HG02763 (cell line): Measurements from ENCODE around the gene PELI2.

Source experiments
- ATAC-seq: cut with Tn5 transposase; IDR thresholded peaks from one replicate; pipeline ENCODE4 v1.9.1; 2021; ENCODE audit warnings: mild to moderate bottlenecking, moderate library complexity; ENCODE audit not compliant: unreplicated experiment

Gene PELI2

DNA sequence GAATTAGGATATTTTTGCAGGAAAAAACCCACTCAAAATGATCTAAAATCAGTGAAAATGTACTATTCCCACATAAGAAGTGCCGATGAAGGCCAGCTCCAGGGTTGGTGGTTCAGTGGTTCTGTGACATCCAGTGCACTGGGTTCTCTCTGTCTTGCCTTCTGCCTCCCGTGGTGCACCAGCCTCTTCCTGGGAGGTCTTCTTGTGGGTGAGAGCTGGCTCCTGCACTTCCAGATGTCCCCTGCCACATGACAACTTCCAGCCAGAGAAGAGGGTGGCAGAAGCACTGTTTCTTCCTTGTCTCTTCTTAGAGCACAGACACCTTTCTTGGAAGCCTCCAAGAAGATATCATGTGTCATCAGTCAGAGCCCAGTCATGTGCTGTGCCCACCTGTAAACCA lies 170.9 kb downstream of the PELI2 start:
- ATAC-seq: no peak

DNA sequence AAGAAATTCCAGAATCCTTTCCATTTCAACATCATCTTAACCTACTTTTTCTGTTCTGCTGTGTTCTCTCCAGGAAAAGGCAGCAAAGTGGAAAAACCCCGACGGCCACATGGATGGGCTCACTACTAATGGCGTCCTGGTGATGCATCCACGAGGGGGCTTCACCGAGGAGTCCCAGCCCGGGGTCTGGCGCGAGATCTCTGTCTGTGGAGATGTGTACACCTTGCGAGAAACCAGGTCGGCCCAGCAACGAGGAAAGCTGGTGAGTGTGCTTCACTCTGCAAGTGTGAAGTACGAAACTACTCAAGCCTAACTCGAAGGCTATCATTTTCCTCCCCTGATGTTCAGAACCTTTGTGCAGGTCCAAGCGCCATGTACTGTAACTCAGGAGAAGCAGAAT lies 172.0 kb downstream of the PELI2 start:
- no peak for ATAC-seq

DNA sequence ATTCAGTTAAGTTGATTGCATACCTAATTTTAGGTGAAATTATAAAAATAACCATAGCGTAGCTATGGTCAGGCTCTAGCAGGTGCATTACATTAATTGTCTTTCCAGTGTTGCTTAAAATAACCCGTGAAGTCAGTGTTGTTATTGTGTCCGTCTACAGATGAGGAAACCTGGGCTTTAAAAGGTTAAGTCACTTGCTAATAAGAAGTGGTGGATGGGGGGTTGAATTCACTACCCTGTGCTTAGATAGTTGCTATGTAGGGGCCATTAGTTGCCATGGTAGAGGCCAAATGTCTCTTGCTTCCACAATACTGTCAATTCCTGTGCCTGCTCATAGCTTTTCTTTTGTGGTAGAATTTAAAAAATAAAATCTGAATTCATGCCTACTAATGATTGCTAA lies 174.8 kb downstream of the PELI2 start:
- no peak for ATAC-seq

DNA sequence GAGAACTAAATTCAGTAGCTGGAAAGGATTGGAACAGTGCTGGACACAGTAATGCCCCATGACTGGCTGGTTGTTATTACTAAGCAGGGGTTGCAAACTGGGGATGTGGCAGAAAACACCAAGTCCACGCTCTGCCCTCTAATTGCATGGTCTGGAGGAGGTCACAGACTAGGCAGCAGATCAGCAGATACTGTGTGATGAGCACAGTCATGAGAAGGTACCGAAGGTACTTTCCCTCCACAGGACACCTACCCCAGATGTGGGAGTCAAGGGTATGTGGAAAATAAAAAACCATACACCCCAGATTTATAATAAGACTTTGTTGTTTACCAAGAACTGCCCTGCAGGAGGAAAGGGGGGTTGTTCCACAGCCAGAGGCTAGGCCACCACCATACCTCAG lies 175.3 kb downstream of the PELI2 start:
- ATAC-seq: no peak

DNA sequence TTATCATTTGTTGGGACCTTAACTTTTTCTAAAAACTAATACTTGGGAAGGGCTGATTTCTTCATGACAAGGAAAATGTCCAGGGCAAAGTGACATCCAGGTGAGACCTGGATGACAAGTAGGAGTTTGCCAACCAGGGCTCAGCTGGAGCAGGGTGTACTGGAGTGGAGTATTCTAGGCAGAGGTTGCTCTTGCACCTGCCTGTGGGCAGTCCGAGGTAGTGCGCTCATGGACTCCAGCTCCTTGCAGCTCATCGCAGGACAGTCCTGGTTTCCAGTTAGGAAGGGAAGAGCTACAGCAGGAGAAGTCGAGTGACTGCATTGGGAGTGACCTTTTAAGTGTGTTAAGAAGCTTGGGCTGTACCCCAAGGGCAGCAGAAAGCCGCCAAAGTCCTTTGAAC lies 175.9 kb downstream of the PELI2 start:
- no peak for ATAC-seq

DNA sequence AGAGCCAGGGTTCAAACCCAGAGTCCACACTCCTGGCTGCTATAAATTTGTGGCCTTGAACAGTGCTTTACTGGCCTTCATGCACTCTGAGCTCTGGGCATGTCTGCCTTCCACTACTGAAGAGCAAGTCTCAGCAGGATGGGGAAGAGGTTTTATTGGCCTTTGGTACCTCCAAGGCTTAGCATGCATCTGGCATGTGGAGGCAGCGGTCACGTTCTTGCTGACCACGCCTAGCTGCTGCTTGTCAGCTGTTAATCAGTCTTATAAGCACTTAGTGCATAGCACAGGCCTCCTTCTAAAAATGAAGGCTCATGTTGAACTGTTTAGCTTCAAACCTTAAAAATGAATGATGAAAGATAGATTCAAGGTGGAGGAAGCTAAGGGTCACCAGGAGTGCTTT lies 177.5 kb downstream of the PELI2 start:
- ATAC-seq: no peak

DNA sequence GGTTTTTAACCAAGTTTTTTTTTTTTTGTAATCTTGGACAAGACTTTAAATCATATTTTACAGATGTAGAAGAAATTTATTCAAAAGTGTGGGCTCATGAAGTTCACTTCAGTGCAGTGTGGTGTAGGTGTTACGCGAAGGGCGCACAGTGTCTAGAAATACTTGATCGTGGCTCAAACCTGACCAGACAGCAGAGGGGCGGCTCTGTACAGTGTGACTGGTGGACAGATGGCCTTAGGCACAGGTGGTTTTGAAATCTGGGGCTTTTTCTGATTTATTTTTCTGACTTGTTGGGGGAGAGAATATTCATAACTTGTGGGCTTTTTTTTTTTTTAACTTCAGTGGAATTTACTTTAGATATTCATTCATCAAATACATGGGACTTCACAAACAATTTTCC lies 179.2 kb downstream of the PELI2 start:
- no peak for ATAC-seq

DNA sequence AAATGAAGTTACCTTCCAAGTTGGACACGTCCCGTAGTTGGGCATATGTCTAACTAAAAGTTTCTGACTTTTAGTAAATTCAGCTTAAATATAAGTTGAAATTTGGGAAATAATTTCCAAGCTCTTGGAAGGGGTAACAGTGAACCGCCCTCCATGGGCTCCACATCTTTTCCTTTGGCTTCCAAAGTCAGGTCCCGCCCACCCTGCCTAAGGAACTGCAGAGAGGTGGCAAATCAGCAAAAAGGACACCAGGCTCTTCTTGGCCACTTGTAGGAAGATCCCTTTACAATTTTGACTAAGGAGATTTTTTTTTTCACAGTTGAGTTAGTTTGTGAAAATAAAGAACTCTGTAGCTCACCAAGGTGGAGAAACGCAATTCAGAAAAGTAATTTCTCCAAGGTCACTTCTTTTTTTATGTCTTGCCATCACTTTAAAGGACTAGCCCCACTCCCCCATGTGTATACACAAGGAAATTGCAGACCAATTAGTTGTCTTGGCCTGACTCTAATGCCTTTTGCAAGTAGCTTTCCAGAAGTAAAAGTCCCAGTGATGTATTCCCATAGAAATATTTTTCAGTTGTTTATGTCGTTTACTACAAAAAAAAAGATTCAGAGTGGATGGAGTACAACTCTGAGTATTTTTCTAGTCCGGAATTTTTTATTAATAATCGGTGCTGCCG lies 181.2 kb downstream of the PELI2 start:
- ATAC-seq: no peak

DNA sequence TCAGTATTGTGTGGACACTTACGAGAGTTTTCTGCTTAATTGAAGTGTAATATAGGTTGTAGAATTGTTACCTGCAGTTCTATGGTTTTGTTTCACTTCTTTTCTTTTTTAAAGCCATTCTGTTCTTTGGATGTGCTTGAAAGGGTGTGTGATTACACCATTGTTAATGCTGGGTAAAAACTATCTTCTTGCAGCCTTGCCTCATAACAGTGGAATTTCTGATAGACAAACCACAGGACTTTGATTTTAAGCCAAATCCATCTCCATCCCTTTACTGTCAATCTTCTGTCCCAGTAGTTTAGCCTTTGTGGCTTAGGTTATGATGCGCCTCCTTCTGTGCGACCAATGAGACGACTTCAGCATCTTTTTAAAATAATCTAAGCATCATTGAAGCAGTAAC lies 182.3 kb downstream of the PELI2 start:
- ATAC-seq: no peak

DNA sequence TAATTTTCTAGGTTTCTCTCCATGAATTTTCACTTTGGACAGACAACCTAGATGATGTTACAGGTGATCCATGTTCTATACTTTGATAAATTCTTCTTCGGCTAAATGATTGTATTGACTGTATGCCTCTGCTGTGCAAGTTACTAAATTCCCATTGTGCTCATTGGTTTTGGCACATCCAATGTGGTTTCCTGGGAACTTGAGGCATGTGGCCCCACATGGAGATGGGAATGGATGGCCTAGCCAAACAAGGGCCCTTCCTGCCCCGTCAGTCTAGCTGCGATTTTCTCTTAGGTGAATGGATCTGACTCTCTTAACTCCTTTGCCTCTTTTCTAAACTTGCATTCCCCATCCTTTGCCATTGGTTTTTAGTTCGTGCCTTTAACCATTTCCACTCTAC lies 186.2 kb downstream of the PELI2 start:
- ATAC-seq: no peak

DNA sequence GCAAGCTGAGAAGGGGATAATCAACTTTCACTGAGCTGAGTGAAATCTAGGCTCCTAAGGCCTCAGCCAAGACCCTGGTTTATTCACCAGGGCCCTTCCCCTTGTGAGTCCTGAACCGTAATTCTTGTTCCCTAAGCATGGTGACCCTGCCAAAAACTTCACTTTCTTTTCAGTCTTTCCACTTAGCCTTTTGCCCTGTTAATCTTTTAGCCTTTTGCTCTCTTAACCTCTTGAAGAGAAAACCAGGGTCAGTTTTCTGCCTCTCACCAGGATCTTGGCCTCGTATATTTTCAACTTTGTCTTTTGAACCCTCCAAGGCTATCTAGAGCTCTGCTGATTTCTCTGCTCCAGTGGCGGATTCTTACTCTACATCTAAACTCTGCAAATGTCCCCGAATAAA lies 191.0 kb downstream of the PELI2 start:
- no peak for ATAC-seq

DNA sequence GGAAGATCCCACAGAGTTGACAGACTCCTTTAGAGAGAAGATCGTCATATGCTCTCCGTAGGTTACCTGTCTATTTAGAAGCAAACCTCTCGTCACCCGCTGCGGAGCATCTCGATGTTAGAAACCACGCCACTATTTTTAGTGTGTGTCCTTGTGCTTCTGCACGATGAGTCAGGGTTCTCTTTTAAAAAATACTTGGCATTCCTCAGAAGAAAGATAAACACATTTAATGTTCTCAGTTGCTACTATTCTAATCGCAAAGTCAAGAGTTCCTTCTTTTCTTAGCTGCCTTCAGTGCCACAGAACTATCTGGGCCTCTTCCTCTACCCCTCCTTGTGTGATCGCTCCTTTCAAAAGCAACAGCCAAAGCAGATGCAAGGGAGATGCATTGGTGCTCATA lies 192.4 kb downstream of the PELI2 start:
- no peak for ATAC-seq

DNA sequence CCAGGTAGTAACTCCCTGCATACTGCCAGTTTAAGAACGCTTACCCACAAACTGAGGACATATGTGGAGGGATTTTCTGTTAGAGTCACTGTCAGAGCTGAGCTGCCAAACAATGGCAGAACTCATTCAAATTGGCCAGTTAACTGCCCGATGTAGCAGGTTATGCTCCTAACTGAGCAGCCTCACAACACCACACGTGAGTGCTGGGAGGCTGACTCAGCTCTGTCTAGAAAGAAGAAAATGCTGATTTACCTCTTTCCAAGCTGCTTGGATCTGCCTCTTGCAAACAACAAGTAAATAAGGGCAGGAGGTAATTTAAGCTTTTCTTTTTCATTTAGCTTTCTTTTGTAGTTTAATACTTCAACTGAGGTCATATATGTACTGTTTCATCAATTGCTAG lies 195.6 kb downstream of the PELI2 start:
- no peak for ATAC-seq

DNA sequence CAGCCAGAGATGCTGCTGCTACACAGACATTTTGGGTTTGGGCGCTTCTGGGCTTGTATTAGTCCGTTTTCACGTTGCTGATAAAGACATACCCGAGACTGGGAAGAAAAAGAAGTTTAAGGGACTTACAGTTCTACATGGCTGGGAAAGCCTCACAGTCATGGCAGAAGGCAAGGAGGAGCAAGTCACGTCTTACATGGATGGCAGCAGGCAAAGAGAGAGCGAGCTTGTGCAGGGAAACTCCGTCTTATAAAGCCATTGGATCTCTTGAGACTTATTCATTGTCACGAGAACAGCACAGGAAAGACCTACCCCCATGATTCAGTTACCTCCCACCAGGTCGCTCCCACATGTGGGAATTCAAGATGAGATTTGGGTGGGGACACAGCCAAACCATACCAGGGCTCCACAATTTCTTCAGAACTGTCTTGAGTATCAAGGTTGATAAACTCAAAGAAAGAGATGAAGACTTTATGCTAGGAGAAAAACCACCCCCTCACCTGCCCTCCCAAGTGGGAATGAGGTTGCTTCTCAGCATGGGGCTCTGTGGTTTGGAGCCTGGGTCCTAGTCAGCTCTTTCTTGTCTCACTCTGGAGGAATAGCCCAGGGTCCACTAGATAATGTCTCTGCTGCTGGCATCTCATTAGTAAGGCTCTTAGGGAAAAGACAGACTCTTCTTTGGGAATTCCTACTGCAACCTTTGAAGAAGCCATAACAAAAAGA lies 200.3 kb downstream of the PELI2 start:
- ATAC-seq: no peak

DNA sequence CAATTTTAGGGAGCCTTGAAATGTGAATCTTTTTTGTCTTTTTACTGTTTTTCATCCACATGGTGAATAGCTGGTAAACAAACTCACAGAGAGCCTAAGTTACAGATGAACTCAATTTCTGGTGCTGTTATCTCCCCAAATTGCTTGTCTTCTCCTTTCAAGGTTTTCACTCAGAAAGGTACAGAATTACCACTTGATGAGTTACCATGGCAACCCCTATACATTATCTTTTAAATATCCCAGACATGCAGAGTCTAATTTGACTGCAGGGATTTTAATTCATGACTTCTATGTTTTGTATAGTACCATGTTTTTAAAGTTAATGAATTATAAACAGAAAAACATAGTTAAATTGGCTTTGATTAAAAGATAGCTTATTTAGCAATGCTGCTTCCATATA lies 203.7 kb downstream of the PELI2 start:
- ATAC-seq: no peak

DNA sequence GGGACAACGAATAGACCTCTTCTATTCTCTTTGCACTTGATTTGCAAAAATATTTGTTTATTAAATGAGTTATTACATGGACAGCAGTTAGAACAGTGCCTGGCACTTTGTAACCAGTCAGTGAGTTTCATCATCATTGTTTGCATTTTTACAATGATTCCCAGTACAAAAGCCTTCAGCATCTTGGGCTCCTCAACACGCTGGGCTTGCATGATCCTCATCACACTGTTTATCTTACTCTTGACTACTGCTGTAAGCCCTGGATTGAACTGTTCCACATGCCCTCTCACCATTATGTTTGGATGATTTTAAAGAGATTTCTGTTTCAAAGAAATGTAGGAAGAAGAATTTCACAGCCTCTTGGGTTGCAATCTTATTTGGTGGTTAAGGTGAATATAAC lies 204.3 kb downstream of the PELI2 start:
- ATAC-seq: no peak

DNA sequence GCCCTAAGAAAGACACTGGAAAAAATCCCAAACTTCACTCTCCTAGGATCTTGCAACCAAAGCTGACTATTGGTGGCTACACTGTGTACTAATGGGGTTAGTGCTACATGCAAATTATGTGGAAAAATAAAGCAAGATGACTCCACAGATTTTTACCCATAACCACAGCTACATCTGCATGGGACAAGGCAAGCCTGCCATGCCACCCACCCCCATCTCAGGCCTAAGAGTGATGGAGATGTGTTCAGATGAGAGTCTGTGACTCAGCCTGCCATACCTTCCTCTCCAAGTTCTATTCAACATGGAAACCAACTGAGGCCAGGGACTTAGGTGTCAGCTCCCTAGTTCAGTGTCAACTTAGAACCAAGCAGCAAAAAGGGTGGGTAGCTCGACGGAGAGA lies 206.2 kb downstream of the PELI2 start:
- no peak for ATAC-seq

DNA sequence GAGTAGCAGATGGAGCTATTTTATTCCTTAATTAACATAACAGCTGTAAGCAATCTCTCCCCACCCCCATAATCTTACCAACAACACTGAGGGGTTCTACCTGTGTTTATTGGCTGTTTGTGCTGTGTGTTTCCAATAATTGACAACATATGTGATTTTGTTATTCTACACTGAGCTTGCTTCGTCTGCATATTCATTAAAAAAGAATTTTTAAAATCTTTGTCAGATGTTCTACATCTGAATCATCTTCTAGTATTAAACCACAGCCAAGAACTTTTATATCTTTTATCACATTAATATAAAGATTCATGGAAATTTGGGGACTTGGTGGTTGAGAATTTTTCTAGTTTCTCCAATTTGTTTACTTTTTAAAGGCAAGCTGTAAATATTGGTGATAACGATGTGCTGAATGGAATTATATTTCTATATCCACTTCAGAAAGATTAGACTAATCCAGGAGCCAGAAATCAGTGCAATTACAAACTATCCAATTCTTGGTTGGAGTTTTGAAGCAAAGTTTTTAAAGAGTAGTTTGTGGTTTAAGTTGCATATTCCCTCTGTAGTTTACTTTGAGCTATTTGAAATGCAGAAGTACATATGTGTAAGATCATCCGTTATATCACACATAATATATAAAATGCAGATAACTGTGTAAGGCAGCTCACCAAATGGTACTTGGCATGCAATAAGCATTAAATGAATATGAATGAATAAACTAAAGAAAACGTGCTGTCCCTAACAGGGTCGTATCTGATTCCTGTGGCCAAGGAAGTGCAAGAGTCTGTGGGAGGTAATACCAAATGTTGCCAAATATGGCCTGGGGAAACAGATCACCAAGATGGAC lies 206.9 kb downstream of the PELI2 start:
- ATAC-seq: no peak

DNA sequence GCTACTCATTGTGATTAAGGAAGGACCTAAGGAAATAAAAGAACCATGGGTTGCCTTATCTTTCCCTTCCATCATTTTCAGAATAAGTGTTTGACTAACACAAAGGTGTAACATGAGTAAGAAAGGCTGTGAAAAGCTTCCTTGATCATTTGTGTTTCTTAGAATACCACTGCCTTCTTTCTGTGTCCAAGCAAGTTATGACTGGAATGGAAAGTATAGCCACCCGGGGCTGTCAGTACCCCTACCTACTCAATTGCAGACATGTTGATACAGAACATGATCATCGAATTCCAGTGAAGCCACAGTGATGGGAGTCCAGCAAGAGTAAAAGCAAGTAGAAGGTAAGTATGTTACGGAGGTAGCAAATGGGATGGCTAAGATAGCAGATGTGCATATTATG lies 209.8 kb downstream of the PELI2 start:
- ATAC-seq: no peak

DNA sequence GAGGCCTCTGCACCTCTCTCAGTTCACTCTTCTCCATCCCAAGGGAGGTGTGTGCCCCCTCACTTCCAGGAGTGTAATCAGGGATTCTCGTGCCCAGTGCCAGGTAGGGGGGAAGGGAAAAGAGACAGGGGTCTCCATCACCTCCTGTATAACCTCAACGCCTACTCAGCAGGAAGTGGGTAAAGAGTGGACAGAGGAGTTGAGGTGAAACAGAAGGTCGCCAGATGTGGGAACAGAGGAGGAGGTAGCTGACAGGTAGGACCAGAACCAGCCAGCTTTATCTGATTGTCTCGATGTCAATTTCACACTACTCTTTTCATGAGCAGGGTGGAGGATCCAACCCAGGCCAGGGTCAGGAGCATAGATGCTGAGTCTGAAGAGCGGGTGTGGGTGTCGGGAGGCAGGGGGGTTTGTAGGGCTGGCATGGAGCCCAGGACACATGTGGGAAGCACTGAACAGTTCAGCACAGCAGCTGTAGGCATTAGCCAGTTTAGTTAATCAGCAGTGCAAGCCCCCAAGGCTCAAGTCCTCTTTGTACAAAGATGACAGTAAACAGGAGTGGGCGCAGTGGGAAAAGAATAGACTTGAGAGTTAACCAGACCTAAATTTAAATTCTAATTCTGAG lies 213.5 kb downstream of the PELI2 start:
- ATAC-seq: no peak
